IPS-20b (cell line): ENCODE measurements around the gene EFCAB11.
"Not testable (repeated sequence)": the region's sequence is repeated elsewhere in the genome, so short reads cannot be mapped to it uniquely, and the experiment has no call there.

Experiments used
- H3K27ac ChIP-seq: one replicate; pipeline ENCODE4 v1.5.1; 2013; ENCODE audit warnings: low read length
- H3K27me3 ChIP-seq: 2 replicates; pipeline ENCODE4 v1.6.1; 2013; ENCODE audit warnings: mild to moderate bottlenecking, low read length, inconsistent platforms; ENCODE audit not compliant: insufficient read depth
- H3K36me3 ChIP-seq: 2 replicates; pipeline ENCODE4 v1.6.1; 2013; ENCODE audit warnings: low read depth, mild to moderate bottlenecking, inconsistent platforms, low read length, moderate library complexity; ENCODE audit not compliant: insufficient read depth
- H3K4me1 ChIP-seq: 2 replicates; pipeline ENCODE4 v1.6.1; 2013; ENCODE audit warnings: mild to moderate bottlenecking, control low read depth, inconsistent platforms, low read length, moderate library complexity; ENCODE audit not compliant: insufficient read depth
- H3K4me3 ChIP-seq: 2 replicates; pipeline ENCODE4 v1.5.1; 2013; ENCODE audit warnings: mild to moderate bottlenecking, low read length, inconsistent platforms
- H3K9ac ChIP-seq: 2 replicates; pipeline ENCODE4 v1.6.1; 2013; ENCODE audit warnings: low read depth, mild to moderate bottlenecking, inconsistent platforms, low read length, moderate library complexity
- H3K9me3 ChIP-seq: 2 replicates; pipeline ENCODE4 v1.6.1; 2013; ENCODE audit warnings: mild to moderate bottlenecking, low read depth, low read length, inconsistent platforms; ENCODE audit not compliant: insufficient read depth

Gene EFCAB11

DNA sequence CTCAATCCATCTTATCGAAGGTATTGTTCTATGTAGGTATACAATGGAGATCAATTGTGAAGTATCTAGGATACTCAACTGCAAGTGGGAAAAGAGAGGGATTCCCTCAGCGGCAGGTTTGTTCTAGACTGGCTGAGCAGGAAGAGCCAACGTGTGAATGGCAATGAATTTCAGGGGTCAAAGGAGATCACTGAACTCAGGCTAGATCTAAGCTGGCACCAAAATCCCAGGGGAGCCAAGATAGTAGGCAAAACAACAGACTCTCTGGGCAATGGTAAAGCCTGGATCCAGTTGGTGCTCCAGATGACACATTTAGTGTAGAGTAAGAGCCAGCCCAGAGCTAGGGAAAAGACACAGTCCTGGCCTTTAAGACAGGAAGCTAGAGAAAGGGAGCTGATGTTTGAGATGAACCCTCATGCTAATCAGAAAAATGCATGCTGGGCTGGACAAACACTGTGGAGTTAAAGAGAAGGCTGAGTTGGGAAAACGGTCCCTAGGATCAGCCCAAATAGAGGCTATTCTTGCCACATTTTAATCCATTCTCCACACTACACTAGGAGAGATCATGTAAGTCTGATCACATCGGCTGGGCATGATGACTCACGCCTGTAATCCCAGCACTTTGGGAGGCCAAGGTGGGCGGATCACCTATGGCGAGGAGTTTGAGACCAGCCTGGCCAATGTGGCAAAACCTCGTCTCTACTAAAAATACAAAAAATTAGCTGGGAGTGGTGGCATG, 45.6 kb downstream of the EFCAB11 start:
- Histone ChIP-seq H3K36me3 (no peaks in the 10 kb centered on the region), H3K27ac (no peak overlapping the region), H3K4me1 (peaks cover 32% of the 10 kb centered on the region)

DNA sequence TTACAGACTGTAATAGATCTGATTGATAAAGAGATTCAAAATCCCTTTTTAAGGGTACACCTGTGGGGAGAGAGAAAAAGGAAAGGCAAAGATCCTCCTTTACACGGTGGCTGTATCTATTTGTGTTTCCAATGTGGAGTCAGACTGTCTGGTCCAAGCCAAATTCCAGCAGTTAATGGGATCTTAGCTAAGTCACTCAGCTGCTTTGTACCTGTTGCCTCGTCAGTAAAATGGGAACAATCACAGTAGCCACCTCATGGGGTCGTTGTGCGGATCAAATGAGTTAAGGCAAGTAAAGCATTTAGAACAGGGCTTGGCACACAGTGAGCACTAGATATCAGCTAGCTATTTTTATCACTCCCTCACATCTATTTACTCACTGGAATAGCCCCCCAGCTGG, 46.9 kb downstream of the EFCAB11 start:
- H3K9ac ChIP-seq = no peak overlapping the region
- H3K4me1 ChIP-seq = peaks cover 24% of the 10 kb centered on the region
- H3K36me3 ChIP-seq = no peaks in the 10 kb centered on the region
- no peaks in the 10 kb centered on the region for H3K9me3 ChIP-seq
- H3K4me3 ChIP-seq = no peak overlapping the region
- no peak overlapping the region for H3K27ac ChIP-seq
- H3K27me3 ChIP-seq = peaks cover 4% of the 10 kb centered on the region; the same call in 1 of the 2 replicates

More for the DNA sequence above, 45.6 kb downstream of the EFCAB11 start:
- H3K4me3 ChIP-seq = no peak overlapping the region
- H3K27me3 ChIP-seq = peaks cover 4% of the 10 kb centered on the region; the same call in 1 of the 2 replicates
- H3K9ac ChIP-seq = no peak overlapping the region
- H3K9me3 ChIP-seq = no peaks in the 10 kb centered on the region

DNA sequence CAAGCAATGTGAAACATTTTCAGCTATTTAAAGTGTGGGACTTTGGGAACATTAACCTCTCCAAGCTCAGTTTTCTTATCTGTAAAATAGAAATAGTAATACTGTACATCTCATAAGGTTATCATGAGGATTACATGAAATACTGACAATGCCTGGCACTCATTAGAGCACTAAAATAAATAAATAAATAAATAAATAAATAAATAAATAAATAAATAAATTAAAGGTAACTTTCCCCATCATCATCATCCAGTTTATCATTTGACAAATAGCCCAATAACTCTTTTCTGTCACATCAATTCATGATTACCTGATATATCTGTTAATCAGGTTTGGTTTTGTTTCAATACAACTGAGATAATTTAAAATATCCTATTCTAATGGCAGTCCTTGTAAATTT, 48.5 kb downstream of the EFCAB11 start:
- H3K9me3 ChIP-seq = no peaks in the 10 kb centered on the region
- H3K27ac ChIP-seq = no peak overlapping the region
- peaks cover 12% of the 10 kb centered on the region for H3K4me1 ChIP-seq
- H3K27me3 ChIP-seq = peaks cover 4% of the 10 kb centered on the region; the same call in 1 of the 2 replicates
- no peak overlapping the region for H3K4me3 ChIP-seq
- H3K36me3 ChIP-seq = no peaks in the 10 kb centered on the region
- no peak overlapping the region for H3K9ac ChIP-seq

DNA sequence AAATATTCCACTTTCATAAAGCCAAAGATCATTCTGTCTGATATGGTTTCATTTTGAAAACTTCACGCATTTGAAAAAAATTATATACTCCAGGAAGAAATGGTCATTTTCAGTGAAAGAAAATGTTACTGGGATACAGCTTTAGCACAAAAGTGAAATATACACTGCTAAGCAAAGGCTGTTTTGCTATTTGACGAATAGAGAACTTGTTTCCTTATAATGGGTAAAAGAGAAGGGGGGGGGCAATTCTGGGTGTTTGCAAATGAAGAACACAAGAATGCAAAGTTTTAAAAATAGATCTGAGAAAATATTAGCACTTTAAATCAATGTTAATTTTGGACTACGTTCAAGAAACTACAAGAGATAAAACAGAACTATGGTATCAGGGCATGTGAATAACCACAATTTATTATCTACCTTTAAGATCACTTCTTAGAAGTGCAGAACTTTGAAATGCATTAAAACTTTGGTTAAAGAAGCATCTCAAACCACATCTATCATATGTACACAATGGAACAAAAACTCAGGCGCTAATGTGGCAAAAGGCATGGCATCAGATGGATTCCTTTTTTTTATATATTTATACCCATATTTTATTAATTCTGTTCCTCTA, 51.1 kb downstream of the EFCAB11 start:
- Histone ChIP-seq H3K36me3 (no peaks in the 10 kb centered on the region), H3K27ac (no peak overlapping the region)

DNA sequence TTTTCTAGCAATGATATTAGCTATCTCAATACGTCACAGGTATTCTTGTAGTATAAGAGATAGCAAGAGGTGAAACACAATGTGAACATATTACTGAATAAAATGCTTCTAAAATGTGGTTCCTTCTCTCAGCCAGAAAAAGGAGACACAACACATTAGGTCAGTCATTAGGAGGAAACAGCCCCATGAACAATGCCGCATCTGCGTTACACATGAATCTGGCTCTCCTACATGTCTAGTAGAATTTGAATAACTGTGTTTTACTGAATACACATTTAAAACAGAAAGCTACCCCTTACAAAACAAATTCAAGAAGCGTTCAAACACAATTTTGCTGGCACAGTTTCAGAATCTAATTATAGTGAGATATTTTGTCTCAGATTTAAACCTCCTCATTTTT, 51.6 kb downstream of the EFCAB11 start:
- Histone ChIP-seq H3K4me1 (no peaks in the 10 kb centered on the region), H3K27me3 (no peaks in the 10 kb centered on the region), H3K9ac (no peak overlapping the region), H3K36me3 (no peaks in the 10 kb centered on the region), H3K9me3 (no peaks in the 10 kb centered on the region), H3K4me3 (no peak overlapping the region), H3K27ac (no peak overlapping the region)

More for the DNA sequence above, 51.1 kb downstream of the EFCAB11 start:
- H3K4me1 ChIP-seq = no peaks in the 10 kb centered on the region
- no peaks in the 10 kb centered on the region for H3K27me3 ChIP-seq
- H3K9me3 ChIP-seq = no peaks in the 10 kb centered on the region
- no peak overlapping the region for H3K9ac ChIP-seq
- H3K4me3 ChIP-seq = no peak overlapping the region

DNA sequence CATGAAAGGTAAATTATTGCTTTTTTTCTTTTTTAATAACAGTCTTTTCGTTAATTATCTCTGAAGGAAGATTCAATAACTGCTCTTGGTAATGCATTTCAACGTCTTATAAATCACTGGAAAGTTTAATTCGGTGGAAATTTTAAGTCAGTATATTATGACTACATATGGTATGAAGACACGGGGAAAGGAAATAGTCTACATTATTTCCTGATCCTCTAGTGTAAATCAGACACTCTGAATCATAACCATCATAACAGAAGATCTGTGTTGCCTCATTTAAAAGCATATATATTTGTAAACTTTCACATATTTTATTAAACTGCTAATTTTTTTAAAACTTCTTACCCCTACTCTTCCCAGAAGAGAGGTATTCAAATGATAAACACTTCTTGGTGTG, 53.7 kb downstream of the EFCAB11 start:
- Histone ChIP-seq H3K4me3 (no peak overlapping the region), H3K36me3 (no peaks in the 10 kb centered on the region)

DNA sequence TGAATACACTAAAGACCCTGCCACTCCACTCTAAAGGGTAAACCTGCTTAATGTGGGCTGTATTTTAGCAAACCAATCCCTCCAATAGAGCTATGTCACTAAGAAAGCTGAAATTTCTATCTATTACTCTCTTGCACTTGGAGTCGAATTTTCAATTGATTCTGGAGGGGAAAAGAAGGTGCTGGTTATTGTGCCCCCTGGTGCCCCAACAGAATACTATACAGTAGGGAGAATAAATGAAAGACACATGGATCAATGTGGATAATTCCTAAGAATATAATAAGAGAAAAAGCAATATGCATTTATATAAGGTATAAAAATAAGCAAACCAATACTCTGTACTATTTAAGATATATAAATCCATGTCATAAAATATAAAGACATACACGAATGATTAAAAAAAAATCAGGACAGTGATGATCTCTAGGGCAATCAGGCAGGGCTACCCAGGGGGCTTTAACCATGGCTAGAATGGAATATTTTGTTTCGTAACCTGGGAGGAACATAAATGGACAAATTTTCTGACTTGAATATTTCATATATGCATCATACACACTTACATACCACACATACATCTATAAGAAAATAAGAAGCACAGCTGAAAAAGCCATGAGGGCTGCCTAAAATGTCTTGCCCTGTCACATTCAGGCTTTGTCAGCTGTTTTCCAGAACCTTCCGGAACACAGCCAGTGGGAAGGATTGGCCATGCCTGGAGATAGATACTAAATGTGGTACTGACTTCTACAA, 54.4 kb downstream of the EFCAB11 start:
- H3K4me3 ChIP-seq = no peak overlapping the region
- H3K9ac ChIP-seq = no peak overlapping the region
- no peaks in the 10 kb centered on the region for H3K4me1 ChIP-seq
- H3K27me3 ChIP-seq = no peaks in the 10 kb centered on the region
- no peaks in the 10 kb centered on the region for H3K9me3 ChIP-seq
- H3K27ac ChIP-seq = no peak overlapping the region
- H3K36me3 ChIP-seq = no peaks in the 10 kb centered on the region

More for the DNA sequence above, 53.7 kb downstream of the EFCAB11 start:
- H3K27ac ChIP-seq = no peak overlapping the region
- no peak overlapping the region for H3K9ac ChIP-seq
- H3K9me3 ChIP-seq = no peaks in the 10 kb centered on the region
- no peaks in the 10 kb centered on the region for H3K27me3 ChIP-seq
- H3K4me1 ChIP-seq = no peaks in the 10 kb centered on the region

DNA sequence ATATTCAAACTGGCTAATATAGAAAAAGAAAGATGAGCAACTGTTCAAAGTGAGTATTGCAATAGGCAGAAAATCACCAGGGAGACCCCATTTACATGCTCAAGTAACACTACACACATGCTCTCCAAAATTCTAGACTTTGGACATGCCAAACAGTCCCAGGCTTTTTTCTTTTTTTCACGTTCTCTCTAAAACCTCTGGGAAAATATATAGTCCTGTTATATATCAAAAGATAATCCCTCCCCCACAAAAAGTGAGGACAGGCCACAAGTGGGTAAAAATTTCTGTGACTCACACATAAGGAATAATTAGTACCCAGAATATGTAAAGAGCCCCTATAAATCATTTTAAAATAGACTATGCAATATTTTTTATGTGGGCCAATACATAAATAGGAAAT, 55.2 kb downstream of the EFCAB11 start:
- no peak overlapping the region for H3K27ac ChIP-seq

DNA sequence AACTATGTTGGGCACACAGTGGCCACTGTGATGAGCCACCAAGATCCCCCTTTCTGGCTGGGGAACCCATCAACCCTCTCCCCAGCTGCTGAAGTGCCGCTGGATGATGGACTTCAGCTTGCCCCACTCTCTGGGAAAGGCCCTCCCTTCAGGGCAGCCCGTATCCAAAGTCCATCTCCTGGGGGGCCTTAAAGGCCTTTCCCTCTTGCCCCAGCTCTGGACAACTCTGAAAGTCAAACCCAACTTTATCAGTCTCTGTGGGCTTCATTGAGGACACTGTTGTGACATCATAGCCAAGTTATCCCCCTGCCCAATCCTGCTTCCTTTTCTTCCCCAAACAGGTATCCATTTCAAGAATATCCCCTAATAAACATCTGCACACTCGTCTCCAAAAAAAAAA, 61.1 kb downstream of the EFCAB11 start:
- not testable (repeated sequence) for H3K27ac ChIP-seq, H3K9me3 ChIP-seq, H3K4me1 ChIP-seq, H3K9ac ChIP-seq, H3K27me3 ChIP-seq, H3K4me3 ChIP-seq, H3K36me3 ChIP-seq

More for the DNA sequence above, 55.2 kb downstream of the EFCAB11 start:
- Histone ChIP-seq H3K9me3 (no peaks in the 10 kb centered on the region), H3K4me3 (no peak overlapping the region), H3K27me3 (no peaks in the 10 kb centered on the region), H3K9ac (no peak overlapping the region), H3K4me1 (no peaks in the 10 kb centered on the region), H3K36me3 (no peaks in the 10 kb centered on the region)

DNA sequence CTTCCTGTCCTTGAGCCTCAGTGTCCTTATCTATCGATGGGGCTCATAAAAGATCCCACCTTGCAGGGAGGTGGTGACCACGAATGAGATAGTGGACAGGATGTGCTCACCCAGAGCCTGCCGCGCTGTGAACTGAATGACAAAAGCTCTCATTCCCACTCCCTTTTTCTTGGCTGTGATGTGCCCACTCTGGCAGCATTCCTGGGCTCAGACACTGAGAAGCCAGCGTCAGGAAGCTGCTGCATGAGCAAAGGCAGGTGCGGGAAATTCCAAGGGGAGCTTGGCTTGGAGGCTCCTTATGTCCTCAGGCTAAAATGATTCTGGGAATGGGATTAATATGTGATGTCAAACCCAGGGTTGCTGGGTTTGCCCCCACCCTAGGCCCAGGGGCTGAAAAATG, 61.6 kb downstream of the EFCAB11 start:
- H3K4me1 ChIP-seq = no peaks in the 10 kb centered on the region

DNA sequence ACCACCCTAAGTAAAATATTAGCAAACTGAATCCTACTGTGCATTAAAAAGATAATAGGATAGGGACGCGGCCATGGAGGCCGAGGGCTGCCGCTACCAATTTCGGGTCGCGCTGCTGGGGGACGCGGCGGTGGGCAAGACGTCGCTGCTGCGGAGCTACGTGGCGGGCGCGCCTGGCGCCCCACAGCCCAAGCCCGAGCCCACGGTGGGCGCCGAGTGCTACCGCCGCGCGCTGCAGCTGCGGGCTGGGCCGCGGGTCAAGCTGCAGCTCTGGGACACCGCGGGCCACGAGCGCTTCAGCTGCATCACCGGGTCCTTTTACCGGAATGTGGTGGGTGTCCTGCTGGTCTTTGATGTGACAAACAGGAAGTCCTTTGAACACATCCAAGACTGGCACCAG, 62.8 kb downstream of the EFCAB11 start:
- not testable (repeated sequence) for H3K9ac ChIP-seq

More for the DNA sequence above, 61.6 kb downstream of the EFCAB11 start:
- Histone ChIP-seq H3K36me3 (no peaks in the 10 kb centered on the region), H3K27ac (no peak overlapping the region), H3K9me3 (no peaks in the 10 kb centered on the region), H3K27me3 (no peaks in the 10 kb centered on the region), H3K4me3 (no peak overlapping the region), H3K9ac (no peak overlapping the region)

DNA sequence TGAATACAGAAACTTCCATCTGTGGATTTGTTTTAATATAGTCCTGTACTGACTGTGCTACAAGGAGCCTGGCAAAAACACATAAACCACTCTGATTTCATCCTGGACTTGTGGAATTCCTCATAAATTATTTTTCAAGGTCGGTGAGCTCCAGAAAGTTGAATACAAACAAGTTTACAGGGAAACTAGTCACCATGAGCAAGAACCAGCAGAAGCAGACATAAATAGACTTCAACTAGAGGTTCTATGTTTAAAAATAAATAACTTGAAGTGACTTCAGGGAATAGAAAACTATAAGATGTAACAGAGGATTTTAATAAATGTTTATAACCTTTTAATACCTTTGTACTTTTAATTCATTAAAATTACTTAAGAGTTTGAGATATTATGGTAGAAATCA, 63.5 kb downstream of the EFCAB11 start:
- H3K4me3 ChIP-seq = no peak overlapping the region
- H3K36me3 ChIP-seq = no peaks in the 10 kb centered on the region
- no peaks in the 10 kb centered on the region for H3K9me3 ChIP-seq
- no peak overlapping the region for H3K9ac ChIP-seq
- H3K27ac ChIP-seq = no peak overlapping the region
- no peaks in the 10 kb centered on the region for H3K27me3 ChIP-seq
- no peaks in the 10 kb centered on the region for H3K4me1 ChIP-seq

More for the DNA sequence above, 62.8 kb downstream of the EFCAB11 start:
- not testable (repeated sequence) for H3K27me3 ChIP-seq, H3K36me3 ChIP-seq, H3K4me3 ChIP-seq, H3K27ac ChIP-seq, H3K9me3 ChIP-seq, H3K4me1 ChIP-seq
